T-helper 2 cell treated with Interferon-gamma antibody and Interleukin-4, amounts not matched to agents 100 ng/mL and 5 ng/mL, for 36 hours (primary cell): ENCODE data around the gene KCNH3. TPM values are rescaled to one million over a fixed set of nuclear protein-coding genes. Genes with fewer than 3 reads are reported as not detected.
"Not testable (repeated sequence)": the region's sequence is repeated elsewhere in the genome, so short reads cannot be mapped to it uniquely, and the experiment has no call there.

Source experiments
- intact Hi-C: fragments of 100-400 bp; cut with micrococcal nuclease; formaldehyde crosslinking; loops from one replicate; pipeline ENCODE4 v1.15.1; 2023
- total RNA-seq: library from RNA; stranded (reverse); gene quantifications from 2 replicates; pipeline ENCODE4 v1.2.3, GENCODE V29; 2022

Gene KCNH3, protein sequence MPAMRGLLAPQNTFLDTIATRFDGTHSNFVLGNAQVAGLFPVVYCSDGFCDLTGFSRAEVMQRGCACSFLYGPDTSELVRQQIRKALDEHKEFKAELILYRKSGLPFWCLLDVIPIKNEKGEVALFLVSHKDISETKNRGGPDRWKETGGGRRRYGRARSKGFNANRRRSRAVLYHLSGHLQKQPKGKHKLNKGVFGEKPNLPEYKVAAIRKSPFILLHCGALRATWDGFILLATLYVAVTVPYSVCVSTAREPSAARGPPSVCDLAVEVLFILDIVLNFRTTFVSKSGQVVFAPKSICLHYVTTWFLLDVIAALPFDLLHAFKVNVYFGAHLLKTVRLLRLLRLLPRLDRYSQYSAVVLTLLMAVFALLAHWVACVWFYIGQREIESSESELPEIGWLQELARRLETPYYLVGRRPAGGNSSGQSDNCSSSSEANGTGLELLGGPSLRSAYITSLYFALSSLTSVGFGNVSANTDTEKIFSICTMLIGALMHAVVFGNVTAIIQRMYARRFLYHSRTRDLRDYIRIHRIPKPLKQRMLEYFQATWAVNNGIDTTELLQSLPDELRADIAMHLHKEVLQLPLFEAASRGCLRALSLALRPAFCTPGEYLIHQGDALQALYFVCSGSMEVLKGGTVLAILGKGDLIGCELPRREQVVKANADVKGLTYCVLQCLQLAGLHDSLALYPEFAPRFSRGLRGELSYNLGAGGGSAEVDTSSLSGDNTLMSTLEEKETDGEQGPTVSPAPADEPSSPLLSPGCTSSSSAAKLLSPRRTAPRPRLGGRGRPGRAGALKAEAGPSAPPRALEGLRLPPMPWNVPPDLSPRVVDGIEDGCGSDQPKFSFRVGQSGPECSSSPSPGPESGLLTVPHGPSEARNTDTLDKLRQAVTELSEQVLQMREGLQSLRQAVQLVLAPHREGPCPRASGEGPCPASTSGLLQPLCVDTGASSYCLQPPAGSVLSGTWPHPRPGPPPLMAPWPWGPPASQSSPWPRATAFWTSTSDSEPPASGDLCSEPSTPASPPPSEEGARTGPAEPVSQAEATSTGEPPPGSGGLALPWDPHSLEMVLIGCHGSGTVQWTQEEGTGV
- 0.82 and 1.2 TPM in 2 replicates for total RNA-seq

DNA sequence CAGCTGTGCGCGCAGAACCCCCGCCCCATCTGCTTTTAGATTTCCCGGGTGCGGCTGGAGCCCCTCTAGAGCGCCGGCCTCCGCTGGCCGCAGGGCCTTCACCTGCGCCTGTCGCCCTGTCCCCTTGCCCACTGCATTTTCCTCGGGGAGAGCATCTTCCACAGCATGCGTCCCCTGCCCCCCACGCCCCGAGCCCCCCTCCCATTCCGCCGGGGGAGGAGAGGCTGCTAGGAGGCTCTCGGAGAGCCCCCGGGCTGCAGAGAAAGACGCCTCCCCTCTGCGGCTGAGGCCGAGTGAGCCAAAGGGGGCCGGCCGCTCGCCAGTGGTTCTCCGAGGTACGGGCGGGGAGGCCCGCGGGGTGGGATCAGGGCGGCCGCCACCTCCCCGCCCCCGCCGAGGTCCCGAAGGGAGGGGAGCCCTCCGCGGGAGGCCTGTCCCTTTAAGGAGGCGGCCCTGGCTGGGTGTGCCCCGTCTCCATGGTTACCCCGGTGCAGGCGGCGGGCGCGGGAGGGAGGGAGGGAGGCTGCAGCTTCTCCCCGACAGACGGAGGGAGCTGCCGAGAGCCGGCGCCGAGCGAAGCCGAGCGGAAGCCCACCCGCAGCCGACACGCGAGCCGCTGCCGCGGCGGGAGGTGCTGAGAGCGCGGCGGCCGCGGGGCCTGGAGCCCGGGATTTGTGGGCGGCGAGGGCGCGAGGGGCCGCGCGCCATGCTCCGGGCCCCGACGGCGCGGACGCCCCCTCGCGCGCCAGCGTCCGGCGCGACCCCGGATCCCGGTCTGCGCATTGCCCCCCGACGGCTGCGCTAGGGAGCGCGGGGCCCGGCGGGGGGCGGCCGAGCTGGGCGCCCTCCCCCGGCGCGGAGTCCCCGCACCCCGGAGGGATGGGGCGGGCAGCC lies at the start of gene KCNH3:
KCNH3 (plus strand) TSS at position 521 of the 894 bp plus-strand sequence. CDS start 387 bp downstream, outside the sequence.
- intact Hi-C loops = loop anchor here (1.0 to 5.0 kb wide), 3 partner anchors 30 to 180 kb away; partner anchors contain the start of genes MCRS1 and PRPF40B

DNA sequence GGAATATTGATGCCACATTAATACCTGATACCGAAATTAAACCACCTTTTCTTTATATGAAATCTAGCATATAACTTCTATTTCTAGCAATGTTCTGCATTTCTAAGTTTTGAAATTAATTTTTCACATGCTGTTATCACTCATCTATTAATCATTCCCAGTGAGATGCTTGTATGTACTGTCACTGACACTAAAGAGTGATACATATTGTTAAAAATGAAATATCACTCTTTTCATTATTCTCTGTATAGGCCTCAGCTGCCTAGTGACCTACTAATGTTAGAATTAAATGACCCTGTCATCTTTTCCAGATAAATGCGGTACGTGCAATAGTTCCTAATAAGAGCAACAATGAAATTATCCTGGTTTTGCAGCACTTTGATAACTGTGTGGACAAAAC lies 49.7 kb upstream of the KCNH3 start:
- intact Hi-C loops = no loop called here

DNA sequence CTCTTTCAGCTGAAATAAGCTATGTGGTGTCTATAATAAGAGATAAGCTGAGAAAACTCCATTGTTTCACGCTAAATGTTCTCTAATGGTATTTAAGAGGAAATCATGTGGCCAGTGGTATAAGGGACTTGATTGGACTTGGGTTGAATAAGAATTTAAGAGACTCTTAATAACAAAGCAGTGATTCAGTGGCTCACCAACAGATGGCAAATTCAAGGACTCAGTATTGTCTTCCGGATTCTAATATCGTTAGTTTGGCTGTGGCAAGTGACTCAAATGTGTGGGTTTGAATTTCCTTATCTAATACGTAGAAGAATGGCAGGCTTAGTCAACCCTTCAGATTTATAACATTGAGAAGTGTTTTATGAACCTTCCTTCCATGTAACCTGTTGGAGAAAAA lies 49.1 kb upstream of the KCNH3 start:
- intact Hi-C loops = no loop called here

DNA sequence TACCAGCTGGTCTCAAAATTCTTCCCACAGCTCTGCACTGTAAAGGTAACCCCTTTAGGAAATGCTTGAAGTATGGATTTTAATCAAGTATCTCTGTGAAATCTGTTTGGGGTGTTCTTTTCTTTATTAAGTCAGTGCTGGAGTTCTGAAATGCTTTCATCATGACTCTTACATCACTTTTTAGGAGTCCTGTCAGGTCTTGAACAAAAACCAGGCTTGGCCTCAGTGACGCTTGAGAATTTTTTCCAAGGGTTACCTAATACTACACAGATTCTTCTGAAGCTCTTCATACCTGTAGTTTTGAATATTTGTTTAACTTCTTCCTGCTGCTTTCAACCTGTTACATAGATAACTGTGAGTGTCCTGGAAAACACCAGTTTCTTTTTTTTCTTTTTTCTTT lies 47.0 kb upstream of the KCNH3 start:
- intact Hi-C loops = no loop called here

DNA sequence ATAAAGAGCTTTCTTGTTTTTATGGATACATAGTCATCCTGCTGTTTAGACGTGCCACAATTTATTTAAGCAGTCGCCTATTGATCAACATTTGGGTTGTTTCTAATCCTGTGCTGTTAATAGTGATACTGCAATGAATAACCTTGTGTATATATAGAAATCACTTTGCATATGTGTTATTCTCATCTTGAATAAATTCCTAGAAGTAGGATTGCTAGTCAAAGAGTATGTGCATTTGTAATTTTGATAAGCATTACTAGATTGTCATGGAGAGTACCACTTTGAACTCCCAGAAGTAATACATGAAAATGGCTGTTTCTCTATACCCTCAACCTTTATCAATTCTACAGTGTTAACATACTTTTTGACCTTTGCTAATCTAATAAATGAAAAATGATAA lies 44.9 kb upstream of the KCNH3 start:
- intact Hi-C loops = no loop called here

DNA sequence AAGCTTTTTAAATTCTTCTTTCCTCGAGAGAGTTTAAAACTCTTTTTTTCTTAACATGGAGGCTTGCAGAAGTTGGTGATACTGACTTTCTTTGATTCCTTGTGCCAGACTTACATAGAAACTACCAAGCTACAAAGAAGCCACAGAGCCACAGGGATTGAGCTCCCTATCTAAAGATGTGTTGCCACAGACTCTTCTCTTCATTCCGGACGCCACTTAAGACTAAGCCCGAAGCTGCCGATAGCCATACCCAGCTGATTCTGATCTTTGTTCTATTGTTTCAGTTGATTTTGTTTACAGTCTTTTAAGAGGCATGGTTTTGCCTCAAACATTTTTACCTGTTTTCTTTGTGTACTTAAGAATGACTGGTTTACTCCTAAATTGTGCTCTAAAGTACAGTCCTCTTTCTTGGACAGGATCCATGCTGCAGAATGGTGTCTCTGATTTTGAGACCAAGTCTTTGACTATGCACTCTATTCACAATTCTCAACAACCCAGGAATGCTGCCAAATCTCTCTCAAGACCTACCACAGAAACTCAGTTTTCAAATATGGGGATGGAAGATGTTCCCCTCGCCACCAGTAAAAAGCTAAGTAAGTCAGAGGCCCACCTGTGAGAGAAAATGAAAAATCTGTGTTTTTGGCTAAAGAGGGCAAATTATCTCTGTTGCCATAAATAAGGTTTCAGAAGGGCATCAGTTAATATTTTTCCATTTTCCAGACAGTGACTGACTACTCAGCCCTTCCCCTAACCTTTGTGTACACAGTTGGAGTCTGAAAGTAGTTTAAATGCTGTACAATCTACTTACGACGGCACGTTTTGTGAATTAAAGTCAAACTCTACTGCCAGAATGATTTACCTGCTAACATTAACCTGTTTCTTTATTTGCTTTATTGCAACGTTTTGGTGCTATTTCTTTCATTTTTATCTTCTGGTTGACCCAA lies 42.1 kb upstream of the KCNH3 start:
- intact Hi-C loops = no loop called here

DNA sequence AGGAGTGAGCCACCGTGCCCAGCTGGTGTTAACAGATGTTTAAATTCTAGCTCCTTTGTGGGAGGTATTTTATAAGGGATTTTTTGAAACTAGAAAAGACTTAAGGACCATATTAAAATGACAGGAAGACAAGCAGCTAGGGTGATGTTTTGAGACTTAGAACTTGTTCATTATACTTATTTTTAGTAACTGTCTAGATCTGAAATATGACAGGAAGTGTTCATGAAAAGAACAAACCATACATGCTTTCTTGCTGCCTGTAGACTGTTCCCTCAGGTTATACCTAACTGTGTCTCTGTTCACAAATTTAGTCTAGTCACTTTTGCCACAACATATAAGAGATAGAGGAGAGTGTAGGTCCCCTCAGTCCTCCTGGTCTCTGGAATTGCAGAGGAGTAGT lies 36.9 kb upstream of the KCNH3 start:
- intact Hi-C loops = no loop called here

DNA sequence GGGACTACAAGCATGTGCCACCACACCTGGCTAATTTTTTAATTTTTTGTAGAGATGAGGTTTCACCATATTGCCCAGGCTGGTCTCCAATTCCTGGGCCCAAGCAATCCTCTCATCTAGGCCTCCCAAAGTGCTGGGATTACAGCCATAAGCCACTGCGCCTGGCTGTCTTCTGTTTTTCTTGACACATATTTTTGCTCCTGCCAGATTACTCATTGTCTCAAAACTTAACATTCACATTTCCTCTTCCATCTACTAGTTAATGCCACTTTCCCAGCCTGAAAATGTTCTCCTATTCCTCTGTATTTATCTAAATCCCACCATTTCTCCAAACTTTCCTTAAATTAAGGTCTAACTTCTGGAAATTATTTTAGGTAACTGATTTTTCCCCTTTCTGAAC lies 36.2 kb upstream of the KCNH3 start:
- intact Hi-C loops = no loop called here

DNA sequence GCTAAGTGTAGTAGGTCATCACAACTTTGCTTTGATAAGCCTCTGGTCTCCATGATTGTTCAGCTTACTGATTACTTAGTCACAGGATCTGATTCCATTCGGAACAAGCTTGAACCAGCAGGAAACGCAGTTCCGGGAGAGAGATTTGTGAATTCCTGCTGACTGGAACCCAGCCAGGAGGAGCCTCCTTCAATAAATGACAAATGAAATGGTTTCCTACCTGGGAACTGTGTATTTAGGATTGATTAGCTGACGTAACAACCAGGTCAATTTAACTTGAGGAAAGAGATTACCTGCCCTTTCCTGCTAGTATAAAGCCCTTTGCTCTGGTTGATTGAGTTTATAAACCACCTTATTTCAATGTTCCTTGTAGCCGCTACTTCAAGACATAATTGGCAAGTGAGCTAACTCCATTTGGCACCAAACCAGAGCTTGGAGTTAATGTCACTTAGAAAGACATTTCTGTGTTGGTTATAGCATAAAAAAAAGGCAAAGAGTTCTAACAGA lies 35.1 kb upstream of the KCNH3 start:
- intact Hi-C loops = no loop called here

DNA sequence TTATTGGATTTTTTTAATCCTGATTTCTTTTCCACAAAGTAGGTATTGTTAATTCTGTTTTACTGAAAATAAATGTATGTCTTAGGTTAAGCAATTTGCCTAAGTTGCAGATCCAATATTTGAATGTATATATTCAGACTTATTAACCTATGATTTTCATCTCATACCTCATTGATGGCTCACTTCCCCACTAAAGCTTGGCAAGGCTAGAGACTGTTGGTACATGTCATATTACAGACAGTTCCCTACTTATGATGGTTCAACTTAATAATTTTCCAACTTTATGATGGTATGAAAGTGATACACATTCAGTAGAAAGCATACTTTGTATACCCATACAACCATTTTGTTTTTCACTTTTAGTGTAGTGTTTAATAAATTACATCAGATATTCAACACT lies 33.2 kb upstream of the KCNH3 start:
- intact Hi-C loops = no loop called here

DNA sequence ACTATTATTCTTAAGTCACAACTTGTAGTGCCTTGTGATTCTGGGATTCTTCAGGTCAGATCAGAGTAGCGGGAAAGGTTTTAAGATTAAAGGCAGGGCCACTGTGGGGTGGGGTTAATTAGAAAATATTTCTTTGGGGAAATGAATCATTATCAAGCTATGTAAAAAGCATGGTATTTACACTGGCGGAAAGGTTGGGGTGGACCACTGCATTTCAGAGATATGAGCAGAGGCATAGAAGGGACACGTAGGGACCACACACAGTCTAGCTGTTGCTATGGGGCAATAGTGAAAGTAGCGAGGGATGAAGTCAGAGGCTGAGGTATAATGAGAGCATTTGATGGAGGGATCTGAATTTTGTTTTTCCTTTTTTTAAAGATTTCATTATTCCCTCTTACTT lies 31.7 kb upstream of the KCNH3 start:
- intact Hi-C loops = no loop called here

DNA sequence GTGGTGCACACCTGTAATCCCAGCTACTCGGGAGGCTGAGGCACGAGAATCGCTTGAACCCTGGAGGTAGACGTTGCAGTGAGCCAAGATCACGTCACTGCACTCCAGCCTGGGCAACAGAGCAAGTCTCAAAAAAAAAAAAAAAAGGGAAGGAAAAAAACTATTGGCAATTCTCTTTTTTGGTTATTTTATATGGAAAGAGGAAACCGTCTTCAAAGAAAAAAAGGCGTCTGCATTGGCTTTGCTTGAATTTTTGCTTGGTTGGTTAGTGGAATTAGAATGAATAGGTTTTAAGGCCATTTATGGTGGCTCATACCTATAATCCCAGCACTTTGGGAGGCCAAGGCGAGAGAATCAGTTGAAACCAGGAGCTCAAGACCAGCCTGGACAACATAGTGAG lies 29.1 kb upstream of the KCNH3 start:
- intact Hi-C loops = not testable (repeated sequence)

DNA sequence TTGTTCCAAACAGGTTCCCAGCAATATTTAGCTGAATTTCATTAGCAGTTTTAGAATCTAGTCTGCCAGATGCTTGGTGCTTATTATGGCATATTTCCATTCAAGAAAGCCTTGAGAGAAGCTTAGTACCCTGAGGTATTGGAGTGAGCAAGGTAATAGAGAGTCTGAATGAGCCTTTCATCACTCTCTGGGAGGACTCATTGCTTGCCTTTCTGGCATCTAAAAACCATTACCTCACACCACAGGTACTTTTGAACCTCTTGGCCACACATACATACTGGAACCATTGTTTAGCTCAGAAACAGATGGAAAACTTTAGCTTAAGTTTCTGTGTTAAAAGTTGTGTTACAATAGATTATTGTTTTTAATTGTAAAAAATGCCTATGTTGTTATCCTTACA lies 27.4 kb upstream of the KCNH3 start:
- intact Hi-C loops = no loop called here

DNA sequence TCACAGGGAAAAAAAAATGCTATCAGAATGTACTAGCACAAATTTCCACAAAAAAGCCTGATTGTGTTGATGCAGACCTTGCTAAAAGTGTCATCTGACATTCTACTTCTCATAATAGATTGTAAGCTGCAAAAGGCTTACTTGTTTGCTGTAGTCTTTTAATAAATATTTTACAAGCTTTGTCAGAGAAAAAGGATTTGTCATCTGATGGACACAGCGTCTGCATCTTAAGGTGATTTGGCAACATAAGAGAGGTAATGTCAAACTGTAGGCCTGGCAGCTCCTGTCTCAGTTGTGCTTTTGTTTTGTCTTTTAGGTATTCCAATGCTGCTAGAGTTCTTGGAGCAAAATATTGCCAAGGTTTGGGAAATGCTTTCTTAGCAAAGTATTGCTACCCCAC lies 26.3 kb upstream of the KCNH3 start:
- intact Hi-C loops = no loop called here

DNA sequence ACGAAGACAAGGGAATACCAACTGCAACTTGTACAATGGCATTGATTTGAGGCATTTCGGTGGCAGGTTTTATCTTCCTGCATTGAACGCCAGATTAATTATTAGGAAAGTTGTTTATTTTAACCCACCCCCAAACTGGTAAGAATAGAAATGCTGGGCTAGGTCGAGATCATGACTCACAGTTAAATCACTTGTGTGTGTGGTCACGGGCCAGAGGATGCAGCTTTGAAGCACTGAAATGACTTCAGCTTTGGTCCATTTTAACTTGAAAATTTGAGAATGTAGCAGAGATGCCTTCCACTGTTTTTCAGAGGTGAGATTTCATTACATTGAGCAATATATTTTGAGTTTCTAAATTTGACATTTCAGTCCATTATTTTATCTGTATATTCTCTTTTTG lies 23.6 kb upstream of the KCNH3 start:
- intact Hi-C loops = no loop called here

DNA sequence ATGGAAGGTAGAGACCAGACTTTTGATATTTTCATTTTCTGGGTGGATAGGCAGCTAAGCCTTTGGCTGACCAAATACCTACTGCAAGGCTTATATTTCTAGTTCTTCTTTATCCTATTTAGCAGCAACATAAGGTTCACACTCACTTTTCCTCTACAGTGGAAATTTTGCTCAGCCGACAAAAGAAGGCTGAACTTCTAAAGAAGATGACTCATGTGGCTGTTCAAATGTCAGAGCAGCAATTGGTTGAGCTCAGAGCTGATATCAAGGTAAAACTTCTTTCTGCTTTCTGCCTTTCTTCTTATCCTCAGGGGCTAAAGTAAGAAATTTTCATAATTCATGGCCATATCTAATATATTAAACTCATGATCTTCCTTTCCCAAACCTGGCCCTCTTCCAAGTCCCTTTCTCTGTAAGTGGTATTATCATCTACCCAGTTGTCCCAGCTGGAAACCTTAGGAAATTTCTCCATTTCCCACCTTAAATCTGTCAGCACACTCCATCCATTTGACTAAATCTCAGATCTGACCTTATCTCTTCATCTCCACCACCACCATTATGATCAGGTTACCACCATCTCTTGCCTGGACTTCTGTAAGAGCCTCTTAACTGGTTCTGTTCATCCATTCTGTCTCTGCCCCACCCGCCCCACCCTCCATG lies 19.8 kb upstream of the KCNH3 start:
- intact Hi-C loops = no loop called here

DNA sequence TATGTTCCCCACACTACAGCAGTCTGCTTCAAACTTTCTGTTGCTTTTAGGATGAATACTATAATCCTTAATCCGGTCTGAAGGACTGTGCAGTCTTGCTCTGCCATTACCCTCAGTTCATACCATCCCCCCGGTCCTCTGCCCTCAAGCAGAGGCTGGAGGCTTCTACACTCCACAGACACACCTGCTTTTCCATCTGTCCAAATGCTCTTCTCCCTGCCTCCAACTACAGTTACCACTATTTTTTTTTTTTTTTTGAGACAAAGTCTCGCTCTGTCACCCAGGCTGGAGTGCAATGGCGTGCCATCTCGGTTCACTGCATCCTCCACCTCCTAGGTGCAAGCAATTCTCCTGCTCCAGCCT lies 19.3 kb upstream of the KCNH3 start:
- intact Hi-C loops = no loop called here

DNA sequence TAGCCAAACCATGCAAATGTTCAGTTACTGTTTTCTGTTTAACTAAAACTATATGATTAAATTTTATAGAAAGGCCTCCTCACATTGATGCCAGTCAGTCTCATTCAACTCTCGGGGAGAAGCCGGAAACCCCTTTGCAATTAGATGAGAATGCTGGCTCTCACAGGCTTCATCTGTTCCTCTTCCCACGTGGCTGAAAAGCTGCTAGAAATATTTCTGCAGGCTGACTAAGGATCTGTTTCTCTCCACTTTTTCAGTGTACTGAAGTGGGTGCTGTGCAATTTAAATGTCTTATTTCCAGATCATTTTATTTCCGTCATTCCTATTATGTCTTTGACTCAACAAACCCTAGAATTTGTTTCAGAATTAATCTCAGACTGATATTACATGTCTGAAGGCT lies 17.4 kb upstream of the KCNH3 start:
- intact Hi-C loops = no loop called here

DNA sequence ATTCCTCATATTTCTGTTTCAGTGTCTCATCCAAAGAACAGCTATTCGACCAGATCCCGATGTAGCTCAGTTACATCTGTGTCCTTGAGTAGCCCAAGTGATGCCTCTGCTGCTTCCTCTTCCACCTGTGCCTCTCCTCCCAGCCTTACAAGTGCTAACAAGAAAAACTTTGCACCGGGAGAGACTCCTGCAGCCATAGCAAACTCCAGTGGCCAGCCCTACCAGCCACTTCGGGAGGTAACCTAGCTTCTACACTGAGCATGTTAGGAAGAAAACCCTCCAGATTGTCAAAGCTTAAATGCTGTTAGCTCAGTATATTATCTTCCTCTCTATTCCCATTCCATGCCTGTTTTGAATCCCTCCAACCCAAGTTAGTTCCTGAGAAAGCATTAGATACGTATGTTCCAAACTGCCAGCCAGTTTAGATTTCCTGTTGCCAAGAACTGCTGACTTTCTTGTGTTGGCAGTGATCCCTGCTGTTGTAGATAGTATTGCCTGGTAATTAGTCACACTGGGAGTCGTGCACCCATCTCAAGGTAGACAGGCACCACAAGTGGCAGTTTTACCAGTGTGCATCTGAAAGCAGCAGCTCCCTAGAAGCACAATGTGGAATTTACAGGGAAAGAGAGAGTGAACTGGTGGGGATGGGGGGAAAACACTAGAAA lies 14.0 kb upstream of the KCNH3 start:
- intact Hi-C loops = no loop called here
